Keratinocyte (primary cell): ENCODE measurements around the gene HELZ2. TPM values are rescaled to one million over a fixed set of nuclear protein-coding genes. Genes with fewer than 3 reads are reported as not detected.

Experiments used
- DNase-seq: peaks from one replicate; pipeline ENCODE4 v3.0.0-alpha.2; 2011; ENCODE audit warnings: low read depth, missing footprints, low spot score
- FAIRE-seq: peaks from 2 replicates; lab custom pipeline; 2011; peaks lifted over from hg19 to GRCh38; lab: Jason Lieb, UNC
- H2AFZ ChIP-seq: 2 replicates; pipeline ENCODE4 v1.6.0; 2012; ENCODE audit warnings: low read length, control low read depth, inconsistent platforms; ENCODE audit not compliant: control insufficient read depth
- H3K27ac ChIP-seq: 2 replicates; pipeline ENCODE4 v1.5.1; 2011; ENCODE audit warnings: low read length; ENCODE audit not compliant: control insufficient read depth, insufficient read depth
- H3K27me3 ChIP-seq: 3 replicates; pipeline ENCODE4 v1.6.0; 2011; ENCODE audit warnings: low read length; ENCODE audit not compliant: control insufficient read depth, insufficient read depth; ENCODE audit errors: extremely low read depth
- H3K36me3 ChIP-seq, 2 experiments: 2 replicates in 1 of 2; 3 replicates in 1 of 2; pipeline ENCODE4 v1.5.1; 2011; ENCODE audit warnings: low read length in 2 of 2, mild to moderate bottlenecking in 1 of 2; ENCODE audit not compliant: control insufficient read depth in 2 of 2, insufficient read depth in 2 of 2; ENCODE audit errors: extremely low read depth in 1 of 2
- H3K4me1 ChIP-seq: 3 replicates; pipeline ENCODE4 v1.5.1; 2011; ENCODE audit warnings: low read length; ENCODE audit not compliant: control insufficient read depth, insufficient read depth; ENCODE audit errors: extremely low read depth
- H3K4me2 ChIP-seq: 3 replicates; pipeline ENCODE4 v1.6.0; 2011; ENCODE audit warnings: low read depth, low read length; ENCODE audit not compliant: control insufficient read depth, insufficient read depth; ENCODE audit errors: extremely low read depth
- H3K4me3 ChIP-seq, 3 experiments: fragments of 200-600 bp in 1 of 3; sonication (generic) in 1 of 3; 2 replicates in 2 of 3; 3 replicates in 1 of 3; pipeline ENCODE4 v1.5.1; 2011 to 2016; ENCODE audit warnings: low read length in 3 of 3, mild to moderate bottlenecking in 3 of 3, control low read depth in 2 of 3, inconsistent platforms in 1 of 3, low read depth in 1 of 3, mixed read lengths in 1 of 3, mixed run types in 1 of 3, moderate library complexity in 1 of 3; ENCODE audit not compliant: control insufficient read depth in 2 of 3, insufficient read depth in 2 of 3; ENCODE audit errors: extremely low read depth in 1 of 3
- H3K79me2 ChIP-seq: 2 replicates; pipeline ENCODE4 v1.6.0; 2012; ENCODE audit warnings: low read length; ENCODE audit not compliant: control insufficient read depth, insufficient read depth
- H3K9ac ChIP-seq: 3 replicates; pipeline ENCODE4 v1.6.0; 2011; ENCODE audit warnings: low read length; ENCODE audit not compliant: control insufficient read depth, insufficient read depth; ENCODE audit errors: extremely low read depth
- H3K9me1 ChIP-seq: 3 replicates; pipeline ENCODE4 v1.6.0; 2011; ENCODE audit warnings: low read length; ENCODE audit not compliant: control insufficient read depth, insufficient read depth; ENCODE audit errors: extremely low read depth
- H3K9me3 ChIP-seq: 2 replicates; pipeline ENCODE4 v1.5.1; 2012; ENCODE audit warnings: low read depth, low read length; ENCODE audit not compliant: control insufficient read depth
- H4K20me1 ChIP-seq: 3 replicates; pipeline ENCODE4 v1.6.0; 2011; ENCODE audit warnings: low read length; ENCODE audit not compliant: control insufficient read depth, insufficient read depth; ENCODE audit errors: extremely low read depth
- EZH2 ChIP-seq: IDR thresholded peaks from one replicate; pipeline ENCODE4 v1.6.1; 2012; ENCODE audit warnings: inconsistent platforms, mild to moderate bottlenecking, low read length, moderate library complexity
- dilution Hi-C: fragments of 300-500 bp; cut with MboI; formaldehyde crosslinking; loops from one replicate; pipeline ENCODE4 v1.7.0; 2020; ENCODE audit warnings: low sequenced_read_pairs; ENCODE audit not compliant: extremely low pct_ligation_motif_present
- polyA plus RNA-seq, 5 experiments: library from polyadenylated mRNA; depleted of rRNA in 3 of 5; stranded (reverse) in 3 of 5; stranded (forward) in 1 of 5; unstranded in 1 of 5; fragments of >200 nt; gene quantifications; 1 replicate in 1 of 5; 2 replicates in 3 of 5; 3 replicates in 1 of 5; pipeline versions ENCODE4 v1.2.1 to v1.2.3, GENCODE V29; 2011 to 2012; ENCODE audit warnings: missing spikeins in 2 of 5, low read depth in 1 of 5, low replicate concordance in 1 of 5
- TF ChIP-seq, protein P1 (sequence below), 3 experiments: IDR thresholded peaks in 1 of 3; conservative IDR thresholded peaks in 1 of 3; optimal IDR thresholded peaks in 1 of 3; 2 replicates in 2 of 3; 3 replicates in 1 of 3; pipeline versions ENCODE3 to v1.5.1; 2011; ENCODE audit warnings: low read length in 3 of 3, mild to moderate bottlenecking in 3 of 3, moderate library complexity in 2 of 3, control low read depth in 1 of 3, inconsistent platforms in 1 of 3; ENCODE audit not compliant: insufficient read depth in 2 of 3; ENCODE audit errors: extremely low read depth in 1 of 3

The HELZ2 gene
- polyA plus RNA-seq, 1 donor (not counting 4 experiments of a cell fraction or from before 2014, with no cell fraction given) = 14.8 TPM

DNA sequence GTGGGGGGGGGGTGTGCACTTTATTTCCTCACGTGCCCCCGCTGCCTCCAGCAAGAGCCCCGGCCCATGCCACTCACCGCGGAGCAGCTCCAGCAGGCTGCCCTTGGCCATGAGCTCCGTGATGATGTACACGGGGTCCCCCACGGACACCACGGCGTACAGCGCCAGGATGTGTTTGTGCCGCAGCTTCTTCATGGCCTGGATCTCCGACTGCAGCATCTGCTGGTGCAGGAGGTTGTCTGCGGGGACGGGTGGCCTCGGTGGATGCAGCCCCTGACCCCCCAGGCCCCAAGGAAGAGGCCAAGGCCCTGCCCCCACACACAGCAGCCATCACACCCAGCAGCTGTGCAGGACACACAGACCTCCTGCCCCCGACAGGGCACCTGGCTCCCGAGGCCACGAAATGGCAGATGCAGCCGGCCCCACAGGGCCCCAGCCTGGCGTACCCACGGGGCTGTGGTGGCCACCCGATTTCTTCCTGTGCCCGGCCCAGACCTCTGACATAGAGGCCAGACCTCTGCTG is 41.5 kb downstream of the HELZ2 start:
- peaks cover 12 to 23% of the 10 kb centered on the region in 2 experiments for H3K36me3 ChIP-seq
- no peak overlapping the region for H3K27ac ChIP-seq
- dilution Hi-C loops = no loop called here
- no peaks in the 10 kb centered on the region for H3K27me3 ChIP-seq
- no peak overlapping the region for H3K4me2 ChIP-seq
- no peak for TF ChIP-seq EZH2
- TF ChIP-seq, protein P1, sequence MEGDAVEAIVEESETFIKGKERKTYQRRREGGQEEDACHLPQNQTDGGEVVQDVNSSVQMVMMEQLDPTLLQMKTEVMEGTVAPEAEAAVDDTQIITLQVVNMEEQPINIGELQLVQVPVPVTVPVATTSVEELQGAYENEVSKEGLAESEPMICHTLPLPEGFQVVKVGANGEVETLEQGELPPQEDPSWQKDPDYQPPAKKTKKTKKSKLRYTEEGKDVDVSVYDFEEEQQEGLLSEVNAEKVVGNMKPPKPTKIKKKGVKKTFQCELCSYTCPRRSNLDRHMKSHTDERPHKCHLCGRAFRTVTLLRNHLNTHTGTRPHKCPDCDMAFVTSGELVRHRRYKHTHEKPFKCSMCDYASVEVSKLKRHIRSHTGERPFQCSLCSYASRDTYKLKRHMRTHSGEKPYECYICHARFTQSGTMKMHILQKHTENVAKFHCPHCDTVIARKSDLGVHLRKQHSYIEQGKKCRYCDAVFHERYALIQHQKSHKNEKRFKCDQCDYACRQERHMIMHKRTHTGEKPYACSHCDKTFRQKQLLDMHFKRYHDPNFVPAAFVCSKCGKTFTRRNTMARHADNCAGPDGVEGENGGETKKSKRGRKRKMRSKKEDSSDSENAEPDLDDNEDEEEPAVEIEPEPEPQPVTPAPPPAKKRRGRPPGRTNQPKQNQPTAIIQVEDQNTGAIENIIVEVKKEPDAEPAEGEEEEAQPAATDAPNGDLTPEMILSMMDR (optimal IDR thresholded peaks at IDR 0.05 in 1 of 3, IDR thresholded peaks at IDR 0.05 in 1 of 3, conservative IDR thresholded peaks at IDR 0.05 in 1 of 3; ENCODE audit: extremely low read depth in 1 of 3, insufficient read depth in 2 of 3, low read length in 3 of 3) = no peak
- H3K9ac ChIP-seq = no peak overlapping the region
- H3K79me2 ChIP-seq = peaks cover 10% of the 10 kb centered on the region
- H3K9me3 ChIP-seq = no peaks in the 10 kb centered on the region
- no peak overlapping the region for H2AFZ ChIP-seq
- H4K20me1 ChIP-seq = peaks cover 7% of the 10 kb centered on the region
- peaks cover 20% of the 10 kb centered on the region for H3K4me1 ChIP-seq
- FAIRE-seq = no peak
- no peaks in the 10 kb centered on the region for H3K9me1 ChIP-seq
- DNase-seq = no peak
- H3K4me3 ChIP-seq = no peak overlapping the region

DNA sequence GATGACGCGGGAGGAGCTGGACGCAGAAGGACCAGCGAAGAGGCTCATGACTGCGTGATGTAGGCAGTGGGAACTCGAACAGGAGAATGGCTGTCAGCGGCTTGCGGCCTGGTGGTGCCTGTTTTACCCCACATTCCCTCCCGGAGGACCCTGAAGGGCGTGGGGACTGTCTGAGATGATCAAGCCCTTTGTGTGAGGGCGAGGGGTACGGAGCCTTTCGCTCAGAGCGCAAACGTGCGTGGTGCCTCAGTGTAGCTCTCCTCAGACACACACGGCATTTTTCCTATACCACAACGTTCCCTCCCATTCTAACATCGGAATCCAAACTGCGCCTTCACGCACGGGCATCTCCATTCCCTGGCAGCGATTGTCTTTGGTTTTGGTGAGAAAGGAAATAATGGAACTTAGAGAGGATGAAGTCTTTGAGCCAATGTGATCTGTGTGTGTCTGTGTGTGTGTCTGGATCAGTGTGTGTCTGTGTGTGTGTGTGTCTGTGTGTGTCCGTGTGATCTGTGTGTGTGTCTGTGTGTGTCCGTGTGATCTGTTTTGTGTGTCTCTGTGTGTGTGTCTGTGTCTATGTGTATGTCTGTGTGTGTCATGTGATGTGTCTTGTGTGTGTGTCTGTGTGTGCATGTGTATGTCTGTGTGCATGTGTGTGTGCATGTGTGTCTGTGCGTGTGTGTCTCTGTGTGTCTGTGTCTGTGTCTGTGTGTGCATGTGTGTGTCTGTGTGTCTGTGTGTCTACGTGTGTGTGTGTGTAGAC is 42.2 kb downstream of the HELZ2 start:
- Histone ChIP-seq H3K4me1 (peaks cover 20% of the 10 kb centered on the region), H3K27ac (no peak overlapping the region), H3K9me3 (no peaks in the 10 kb centered on the region), H3K9ac (no peak overlapping the region), H3K79me2 (peaks cover 8% of the 10 kb centered on the region), H3K4me3 (no peak overlapping the region), H3K9me1 (no peaks in the 10 kb centered on the region), H2AFZ (no peak overlapping the region), H3K36me3 (peaks cover 12 to 23% of the 10 kb centered on the region in 2 experiments), H3K4me2 (no peak overlapping the region), H4K20me1 (peaks cover 7% of the 10 kb centered on the region), H3K27me3 (no peaks in the 10 kb centered on the region)
- FAIRE-seq = no peak
- DNase-seq = no peak
- dilution Hi-C loops = no loop called here
- TF ChIP-seq EZH2 = no peak
- TF ChIP-seq, protein P1 (optimal IDR thresholded peaks at IDR 0.05 in 1 of 3, IDR thresholded peaks at IDR 0.05 in 1 of 3, conservative IDR thresholded peaks at IDR 0.05 in 1 of 3; ENCODE audit: extremely low read depth in 1 of 3, insufficient read depth in 2 of 3, low read length in 3 of 3) = no peak
